Measurements from ENCODE around the gene VNN1.
"Not testable (repeated sequence)": the region's sequence is repeated elsewhere in the genome, so short reads cannot be mapped to it uniquely, and the experiment has no call there.

The VNN1 gene

DNA sequence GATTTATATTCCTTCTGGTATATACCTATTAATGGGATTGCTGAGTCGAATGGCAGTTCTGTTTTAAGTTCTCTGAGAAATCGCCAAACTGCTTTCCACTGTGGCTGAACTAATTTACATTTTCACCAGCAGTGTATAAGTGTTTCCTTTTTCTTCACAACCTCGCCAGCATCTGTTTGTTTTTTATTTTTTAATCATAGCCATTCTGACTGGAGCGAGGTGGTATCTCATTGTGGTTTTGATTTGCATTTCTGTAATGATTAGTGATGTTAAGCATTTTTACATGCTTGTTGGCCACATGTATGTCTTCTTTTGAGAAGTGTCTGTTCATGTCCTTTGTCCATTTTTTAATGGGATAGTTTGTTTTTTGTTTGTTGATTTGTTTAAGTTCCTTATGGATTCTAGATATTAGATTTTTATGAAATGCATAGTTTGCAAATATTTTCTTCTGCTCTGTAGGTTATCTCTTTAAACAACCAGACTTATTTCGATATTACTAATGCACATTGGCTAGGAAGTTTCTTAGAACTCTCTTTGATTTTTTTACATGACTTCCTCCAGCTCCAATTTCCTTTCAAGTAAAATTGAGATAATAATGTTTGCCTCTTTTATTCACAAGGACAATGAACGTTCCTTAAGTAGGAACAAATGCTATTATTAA lies 12.2 kb upstream of the VNN1 start:
- no peak overlapping the region for H3K4me3 ChIP-seq (ENCODE audit: extremely low read depth, insufficient read depth, low read length, poor library complexity, severe bottlenecking)
- no peaks in the 10 kb centered on the region for H3K9me3 ChIP-seq (ENCODE audit: control insufficient read depth, low read length)
- WGBS, 2 experiments (ENCODE audit: insufficient coverage in 2 of 2) = 60% methylated on average over 1 of the region's 6 CpGs; no CpG with 5 or more reads in 1 of the 2 experiments
- no peaks in the 10 kb centered on the region for H3K4me1 ChIP-seq (ENCODE audit: control insufficient read depth, insufficient read depth, low read length, poor library complexity, severe bottlenecking)
- H3K27ac ChIP-seq (ENCODE audit: low read depth, low read length, severe bottlenecking) = no peak overlapping the region
- H3K36me3 ChIP-seq (ENCODE audit: control insufficient read depth, insufficient read depth, low read length) = no peaks in the 10 kb centered on the region

DNA sequence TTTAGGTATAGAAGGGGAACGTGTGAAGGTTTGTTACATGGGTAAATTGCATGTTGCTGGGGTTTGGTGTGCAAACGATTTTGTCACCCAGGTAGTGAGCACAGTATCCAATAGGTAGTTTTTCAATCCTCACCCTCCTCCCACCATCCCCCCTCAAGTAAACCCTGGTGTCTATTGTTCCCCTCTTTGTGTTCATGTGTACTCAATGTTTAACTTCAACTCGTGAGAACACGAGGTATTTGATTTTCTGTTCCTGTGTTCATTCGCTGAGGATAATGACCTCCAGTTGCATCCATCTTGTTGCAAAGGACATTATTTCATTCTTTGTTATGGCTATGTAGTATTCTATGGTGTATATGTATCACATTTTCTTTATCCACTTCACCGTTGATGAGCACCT lies 11.6 kb upstream of the VNN1 start:
- Histone ChIP-seq H3K27ac (ENCODE audit: low read depth, low read length, severe bottlenecking) (no peak overlapping the region), H3K36me3 (ENCODE audit: control insufficient read depth, insufficient read depth, low read length) (no peaks in the 10 kb centered on the region)
- 71 to 100% methylated on average over 3 to 4 of the region's 6 CpGs for WGBS, 2 experiments (ENCODE audit: insufficient coverage in 2 of 2)

DNA sequence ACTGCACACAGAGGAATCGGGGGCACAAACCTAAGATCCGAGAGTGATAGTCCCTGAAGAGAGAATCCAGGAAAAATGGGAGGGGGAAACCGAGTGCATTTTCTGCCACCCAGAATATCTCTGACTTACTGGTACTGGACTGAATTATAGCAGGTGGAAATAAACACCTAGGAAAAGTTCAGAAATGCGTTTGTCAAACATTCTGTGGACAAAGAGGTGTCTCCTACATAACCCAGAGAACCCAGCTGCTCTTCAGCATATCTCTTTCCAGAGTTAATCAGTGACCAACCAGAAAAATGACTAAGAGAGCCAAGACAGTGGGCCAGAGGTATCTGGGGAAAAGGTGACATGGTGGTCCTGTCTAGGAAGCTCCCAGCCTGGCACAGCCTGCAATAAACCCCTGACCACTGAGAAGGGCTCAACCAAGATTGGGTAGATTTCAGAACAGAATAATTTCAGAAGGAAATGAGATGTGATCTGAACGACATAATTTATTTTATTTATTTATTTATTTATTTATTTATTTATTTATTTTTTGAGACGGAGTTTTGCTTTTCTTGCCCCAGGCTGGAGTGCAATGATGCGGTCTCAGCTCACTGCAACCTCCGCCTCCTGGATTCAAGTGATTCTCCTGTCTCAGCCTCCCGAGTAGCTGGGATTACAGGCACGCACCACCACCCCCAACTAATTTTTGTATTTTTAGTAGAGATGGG lies 6.0 kb upstream of the VNN1 start:
- H3K27ac ChIP-seq (ENCODE audit: low read depth, low read length, severe bottlenecking) = no peak overlapping the region
- 83 to 100% methylated on average over 2 of the region's 10 CpGs for WGBS, 2 experiments (ENCODE audit: insufficient coverage in 2 of 2)

More for the DNA sequence above, 11.6 kb upstream of the VNN1 start:
- H3K9me3 ChIP-seq (ENCODE audit: control insufficient read depth, low read length) = no peaks in the 10 kb centered on the region
- no peaks in the 10 kb centered on the region for H3K4me1 ChIP-seq (ENCODE audit: control insufficient read depth, insufficient read depth, low read length, poor library complexity, severe bottlenecking)
- H3K4me3 ChIP-seq (ENCODE audit: extremely low read depth, insufficient read depth, low read length, poor library complexity, severe bottlenecking) = no peak overlapping the region

DNA sequence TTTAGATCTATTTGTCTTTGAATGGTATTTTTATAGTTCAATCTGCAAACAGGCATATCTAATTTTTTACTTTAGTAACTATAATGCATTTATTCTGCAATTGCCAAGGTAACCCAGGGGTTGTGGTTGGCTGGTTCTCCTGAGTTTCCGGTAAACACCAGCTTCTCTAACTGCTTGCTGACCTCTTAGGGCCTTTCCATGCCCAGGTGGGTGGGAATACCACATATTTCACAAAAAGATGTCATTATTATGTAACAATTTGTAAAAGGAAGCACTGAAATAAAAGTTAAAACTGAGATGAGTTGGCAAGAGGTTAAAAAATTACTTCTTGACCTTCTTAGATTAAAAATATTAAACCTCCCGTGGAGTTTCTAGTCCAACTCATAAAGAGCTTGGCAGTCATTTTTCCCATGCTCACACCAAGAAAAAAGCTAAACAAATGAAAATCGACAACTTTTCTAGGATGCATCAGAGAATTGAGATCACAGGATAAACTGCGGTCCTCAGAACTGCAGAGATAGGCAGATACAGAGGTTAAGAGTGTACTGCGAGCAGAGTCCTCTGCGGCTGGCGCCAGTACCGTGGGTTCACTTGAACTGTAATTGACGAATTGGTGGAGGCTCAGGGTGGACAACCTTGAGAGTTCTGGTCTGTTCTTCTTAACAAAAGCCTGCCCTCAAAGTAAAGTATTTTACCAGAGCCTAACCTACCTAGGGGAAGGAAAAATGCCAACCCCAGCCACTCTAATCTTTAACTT lies 2.2 kb upstream of the VNN1 start:
- H3K4me1 ChIP-seq (ENCODE audit: control insufficient read depth, insufficient read depth, low read length, poor library complexity, severe bottlenecking) = no peaks in the 10 kb centered on the region
- WGBS, 2 experiments (ENCODE audit: insufficient coverage in 2 of 2) = 82 to 92% methylated on average over 3 to 8 of the region's 9 CpGs
- no peaks in the 10 kb centered on the region for H3K9me3 ChIP-seq (ENCODE audit: control insufficient read depth, low read length)
- H3K27ac ChIP-seq (ENCODE audit: low read depth, low read length, severe bottlenecking) = no peak overlapping the region
- no peak overlapping the region for H3K4me3 ChIP-seq (ENCODE audit: extremely low read depth, insufficient read depth, low read length, poor library complexity, severe bottlenecking)
- H3K36me3 ChIP-seq (ENCODE audit: control insufficient read depth, insufficient read depth, low read length) = no peaks in the 10 kb centered on the region

More for the DNA sequence above, 6.0 kb upstream of the VNN1 start:
- H3K36me3 ChIP-seq (ENCODE audit: control insufficient read depth, insufficient read depth, low read length) = no peaks in the 10 kb centered on the region
- H3K9me3 ChIP-seq (ENCODE audit: control insufficient read depth, low read length) = no peaks in the 10 kb centered on the region
- no peak overlapping the region for H3K4me3 ChIP-seq (ENCODE audit: extremely low read depth, insufficient read depth, low read length, poor library complexity, severe bottlenecking)
- H3K4me1 ChIP-seq (ENCODE audit: control insufficient read depth, insufficient read depth, low read length, poor library complexity, severe bottlenecking) = no peaks in the 10 kb centered on the region

DNA sequence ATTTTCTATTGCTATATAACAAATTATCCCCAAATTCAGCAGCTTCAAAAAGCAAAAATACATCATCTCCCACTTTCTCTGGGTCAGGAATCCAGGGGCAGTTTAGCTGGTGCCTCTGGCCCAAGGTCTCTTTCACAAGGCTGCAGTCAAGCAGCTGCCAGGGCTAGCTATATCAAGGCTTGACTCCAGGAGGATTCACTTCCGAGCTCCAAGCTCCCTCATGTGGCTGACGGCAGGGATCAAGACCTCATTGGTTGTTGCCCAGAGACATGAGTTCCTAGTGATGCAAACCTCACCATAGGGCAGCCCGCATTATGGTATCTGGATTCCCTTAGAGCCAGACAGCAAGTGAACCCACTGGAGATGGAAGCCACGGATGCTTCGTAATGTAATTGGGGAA lies 1.3 kb upstream of the VNN1 start:
- WGBS, 2 experiments (ENCODE audit: insufficient coverage in 2 of 2) = 47 to 51% methylated on average over 5 of the region's 5 CpGs

DNA sequence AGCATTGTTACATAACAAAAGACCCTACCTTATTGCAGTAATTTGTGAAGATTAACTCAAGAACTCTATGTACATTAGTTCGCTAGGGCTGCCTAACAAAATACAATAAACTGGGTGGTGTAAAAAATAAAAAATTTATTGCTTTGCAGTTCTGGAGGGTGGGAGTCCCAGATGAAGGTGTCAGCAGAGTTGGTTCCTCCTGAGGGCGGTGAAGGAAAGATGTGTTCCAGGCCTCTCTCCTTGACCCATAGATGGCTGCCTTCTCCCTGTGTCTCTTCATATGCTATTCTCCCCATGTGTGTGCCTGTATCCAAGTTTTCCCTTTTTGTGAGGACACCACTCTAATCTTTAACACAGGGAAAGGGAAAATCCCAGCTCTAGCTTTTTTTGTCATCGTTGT lies 305 bp upstream of the VNN1 start:
- H3K36me3 ChIP-seq (ENCODE audit: control insufficient read depth, insufficient read depth, low read length) = no peaks in the 10 kb centered on the region
- WGBS, 2 experiments (ENCODE audit: insufficient coverage in 2 of 2) = 86 to 92% methylated on average over 1 to 2 of the region's 3 CpGs
- no peaks in the 10 kb centered on the region for H3K4me1 ChIP-seq (ENCODE audit: control insufficient read depth, insufficient read depth, low read length, poor library complexity, severe bottlenecking)
- H3K27ac ChIP-seq (ENCODE audit: low read depth, low read length, severe bottlenecking) = no peak overlapping the region
- H3K4me3 ChIP-seq (ENCODE audit: extremely low read depth, insufficient read depth, low read length, poor library complexity, severe bottlenecking) = no peak overlapping the region
- no peaks in the 10 kb centered on the region for H3K9me3 ChIP-seq (ENCODE audit: control insufficient read depth, low read length)

More for the DNA sequence above, 1.3 kb upstream of the VNN1 start:
- H3K9me3 ChIP-seq (ENCODE audit: control insufficient read depth, low read length) = no peaks in the 10 kb centered on the region
- H3K4me1 ChIP-seq (ENCODE audit: control insufficient read depth, insufficient read depth, low read length, poor library complexity, severe bottlenecking) = no peaks in the 10 kb centered on the region
- H3K27ac ChIP-seq (ENCODE audit: low read depth, low read length, severe bottlenecking) = no peak overlapping the region
- H3K4me3 ChIP-seq (ENCODE audit: extremely low read depth, insufficient read depth, low read length, poor library complexity, severe bottlenecking) = no peak overlapping the region
- H3K36me3 ChIP-seq (ENCODE audit: control insufficient read depth, insufficient read depth, low read length) = no peaks in the 10 kb centered on the region

DNA sequence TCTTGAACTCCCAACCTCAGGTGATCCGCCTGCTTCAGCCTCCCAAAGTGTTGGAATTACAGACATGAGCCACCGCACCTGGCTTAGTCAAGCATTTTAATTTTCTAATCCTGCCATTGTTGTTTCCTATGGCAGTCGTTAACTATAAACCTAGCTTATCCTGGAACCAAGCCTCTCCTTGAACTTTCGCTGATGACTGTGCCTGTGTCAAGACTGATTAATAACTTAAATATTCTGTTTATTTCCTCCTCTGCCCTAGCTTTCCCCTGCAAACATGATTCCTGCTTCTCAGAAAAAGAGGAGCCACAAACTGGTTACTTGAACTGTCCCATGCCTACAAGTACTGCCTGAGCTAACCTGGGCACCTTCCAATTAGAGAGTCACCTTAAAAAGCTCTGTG lies 1.5 kb downstream of the VNN1 start:
- 91 to 100% methylated on average over 1 to 4 of the region's 4 CpGs for WGBS, 2 experiments (ENCODE audit: insufficient coverage in 2 of 2)
- Histone ChIP-seq H3K4me1 (ENCODE audit: control insufficient read depth, insufficient read depth, low read length, poor library complexity, severe bottlenecking) (no peaks in the 10 kb centered on the region), H3K9me3 (ENCODE audit: control insufficient read depth, low read length) (no peaks in the 10 kb centered on the region), H3K36me3 (ENCODE audit: control insufficient read depth, insufficient read depth, low read length) (no peaks in the 10 kb centered on the region), H3K4me3 (ENCODE audit: extremely low read depth, insufficient read depth, low read length, poor library complexity, severe bottlenecking) (no peak overlapping the region), H3K27ac (ENCODE audit: low read depth, low read length, severe bottlenecking) (no peak overlapping the region)

DNA sequence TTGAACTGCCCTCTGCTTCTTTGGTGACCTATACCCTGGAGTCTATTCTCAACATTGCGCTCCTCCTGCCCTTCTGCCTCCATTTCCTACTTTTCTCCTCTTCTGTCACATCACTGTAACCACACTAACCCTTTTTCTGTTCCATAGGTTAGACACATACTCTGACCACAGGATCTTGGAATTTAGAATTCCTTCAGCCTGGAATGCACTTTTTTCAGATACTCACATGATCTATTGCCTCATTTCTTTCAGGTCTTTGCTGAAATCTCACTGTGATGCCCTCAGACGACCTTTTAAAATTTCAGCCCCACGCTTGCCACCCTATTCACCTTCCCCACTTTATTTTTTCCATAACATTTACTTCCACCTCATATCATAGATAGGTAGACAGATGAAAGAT lies 5.1 kb downstream of the VNN1 start:
- no peaks in the 10 kb centered on the region for H3K36me3 ChIP-seq (ENCODE audit: control insufficient read depth, insufficient read depth, low read length)
- 78 to 84% methylated on average over 1 to 2 of the region's 3 CpGs for WGBS, 2 experiments (ENCODE audit: insufficient coverage in 2 of 2)
- no peaks in the 10 kb centered on the region for H3K9me3 ChIP-seq (ENCODE audit: control insufficient read depth, low read length)
- H3K4me1 ChIP-seq (ENCODE audit: control insufficient read depth, insufficient read depth, low read length, poor library complexity, severe bottlenecking) = no peaks in the 10 kb centered on the region
- no peak overlapping the region for H3K27ac ChIP-seq (ENCODE audit: low read depth, low read length, severe bottlenecking)
- no peak overlapping the region for H3K4me3 ChIP-seq (ENCODE audit: extremely low read depth, insufficient read depth, low read length, poor library complexity, severe bottlenecking)

DNA sequence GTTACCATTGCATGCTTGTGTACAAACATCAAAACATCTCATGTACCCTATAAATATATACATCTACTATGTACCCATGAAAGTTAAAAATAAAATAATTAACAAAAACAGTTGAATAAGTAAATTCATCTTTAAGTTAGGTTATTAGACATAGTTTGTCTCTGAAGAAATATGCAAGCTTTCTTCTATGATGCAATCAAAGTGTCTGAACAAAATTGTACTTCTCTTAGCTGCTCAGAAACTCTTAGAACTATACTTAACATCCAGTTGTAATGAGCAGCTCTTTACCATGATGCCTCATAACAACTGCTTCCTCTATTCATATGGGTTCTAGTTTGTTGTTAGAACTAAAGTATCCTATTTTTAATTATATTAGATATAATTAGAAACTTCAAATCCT lies 5.9 kb downstream of the VNN1 start:
- Histone ChIP-seq H3K4me1 (ENCODE audit: control insufficient read depth, insufficient read depth, low read length, poor library complexity, severe bottlenecking) (no peaks in the 10 kb centered on the region), H3K36me3 (ENCODE audit: control insufficient read depth, insufficient read depth, low read length) (no peaks in the 10 kb centered on the region), H3K9me3 (ENCODE audit: control insufficient read depth, low read length) (no peaks in the 10 kb centered on the region), H3K4me3 (ENCODE audit: extremely low read depth, insufficient read depth, low read length, poor library complexity, severe bottlenecking) (no peak overlapping the region), H3K27ac (ENCODE audit: low read depth, low read length, severe bottlenecking) (no peak overlapping the region)

DNA sequence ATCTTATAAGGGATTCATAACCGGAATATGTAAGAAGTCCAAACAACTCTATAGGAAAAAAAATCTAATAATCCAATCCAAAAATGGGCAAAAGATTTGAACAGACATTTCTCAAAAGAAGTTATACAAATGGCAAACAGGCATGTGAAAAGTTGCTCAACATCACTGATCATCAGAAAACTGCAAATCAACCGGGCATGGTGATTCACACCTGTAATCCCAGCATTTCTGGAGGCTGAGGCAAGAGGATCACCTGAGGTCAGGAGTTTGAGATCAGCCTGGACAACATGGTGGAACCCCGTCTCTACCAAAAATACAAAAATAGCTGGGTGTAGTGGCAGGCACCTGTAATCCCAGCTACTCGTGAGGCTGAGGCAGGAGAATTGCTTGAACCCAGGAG lies 7.1 kb downstream of the VNN1 start:
- not testable (repeated sequence) for H3K4me1 ChIP-seq (ENCODE audit: control insufficient read depth, insufficient read depth, low read length, poor library complexity, severe bottlenecking); H3K36me3 ChIP-seq (ENCODE audit: control insufficient read depth, insufficient read depth, low read length); H3K4me3 ChIP-seq (ENCODE audit: extremely low read depth, insufficient read depth, low read length, poor library complexity, severe bottlenecking); H3K27ac ChIP-seq (ENCODE audit: low read depth, low read length, severe bottlenecking); H3K9me3 ChIP-seq (ENCODE audit: control insufficient read depth, low read length)
- 89 to 100% methylated on average over 2 to 3 of the region's 4 CpGs for WGBS, 2 experiments (ENCODE audit: insufficient coverage in 2 of 2)

DNA sequence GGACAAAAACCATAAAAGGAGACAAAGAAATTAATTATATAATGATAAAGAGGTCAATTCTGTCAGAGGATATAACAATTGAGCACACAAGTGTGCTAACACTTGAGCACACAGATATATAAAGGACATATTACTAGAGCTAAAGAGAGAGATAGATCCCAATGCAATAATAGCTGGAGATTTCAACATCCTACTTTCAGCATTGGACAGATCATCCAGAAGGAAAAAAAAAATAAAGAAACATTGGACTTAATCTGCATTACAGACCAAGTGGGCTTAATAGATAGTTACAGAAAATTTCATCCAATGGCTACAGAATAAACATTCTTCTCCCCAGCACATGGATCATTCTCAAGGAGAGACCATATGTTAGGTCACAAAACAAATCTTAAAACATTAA lies 9.9 kb downstream of the VNN1 start:
- Histone ChIP-seq H3K4me1 (ENCODE audit: control insufficient read depth, insufficient read depth, low read length, poor library complexity, severe bottlenecking) (no peaks in the 10 kb centered on the region), H3K36me3 (ENCODE audit: control insufficient read depth, insufficient read depth, low read length) (no peaks in the 10 kb centered on the region), H3K9me3 (ENCODE audit: control insufficient read depth, low read length) (no peaks in the 10 kb centered on the region), H3K4me3 (ENCODE audit: extremely low read depth, insufficient read depth, low read length, poor library complexity, severe bottlenecking) (no peak overlapping the region), H3K27ac (ENCODE audit: low read depth, low read length, severe bottlenecking) (no peak overlapping the region)
